Dermis blood vessel endothelial cell (primary cell): Measurements from ENCODE around the gene KLHL29. TPM values are rescaled to one million over a fixed set of nuclear protein-coding genes. Genes with fewer than 3 reads are reported as not detected.

Experiments
- DNase-seq: peaks from one replicate; pipeline ENCODE4 v3.0.0; 2010
- total RNA-seq: library from RNA; depleted of rRNA; stranded (reverse); fragments of >200 nt; gene quantifications from 2 replicates; pipeline ENCODE4 v1.2.3, GENCODE V29; 2014

KLHL29 gene
- total RNA-seq, 1 donor from 2014 or later = 3.7 TPM

DNA sequence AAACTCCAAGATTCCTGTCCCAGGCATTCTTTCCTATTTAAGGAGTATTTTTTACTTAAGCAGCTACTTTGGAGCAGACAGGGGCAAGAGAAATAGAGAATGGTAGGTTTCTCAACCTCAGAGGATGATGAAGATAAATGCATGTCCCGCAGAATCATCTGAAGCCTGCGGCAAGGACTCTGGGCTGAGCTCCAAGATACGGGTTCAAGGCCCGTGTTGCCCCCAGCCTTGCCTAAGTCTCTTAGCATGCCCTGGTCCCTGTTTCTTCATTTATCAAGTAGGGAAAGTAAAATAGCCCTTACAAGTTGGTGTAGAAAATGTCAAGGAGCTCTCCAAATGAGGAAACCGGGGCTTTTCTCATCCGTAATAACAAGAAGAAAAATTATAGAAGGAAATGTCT is 214.0 kb downstream of the KLHL29 start:
- DNase-seq = no peak

DNA sequence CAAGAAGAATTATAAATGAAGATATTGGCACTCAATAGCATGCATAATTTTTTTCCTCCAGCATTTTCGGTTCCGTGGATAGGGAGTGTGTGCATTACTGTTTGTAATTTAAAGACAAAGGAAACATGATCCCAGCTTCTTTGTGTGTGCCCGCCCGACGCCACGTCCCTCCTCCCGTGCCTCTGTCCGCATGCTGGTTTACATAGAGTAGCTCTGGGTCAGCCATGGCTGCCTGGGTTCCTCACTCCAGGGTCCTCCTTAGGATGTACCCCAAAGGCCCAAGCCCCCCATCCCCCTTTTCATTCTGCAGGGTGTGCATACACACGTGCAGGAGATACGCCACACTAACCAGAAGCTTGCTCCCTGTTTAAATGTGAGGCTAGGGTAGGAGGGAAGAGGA is 214.7 kb downstream of the KLHL29 start:
- no peak for DNase-seq

- DNase-seq = no peak
Measured at GRCh38 chr2:23600346-23600745, 215.4 kb downstream of the KLHL29 start.

DNA sequence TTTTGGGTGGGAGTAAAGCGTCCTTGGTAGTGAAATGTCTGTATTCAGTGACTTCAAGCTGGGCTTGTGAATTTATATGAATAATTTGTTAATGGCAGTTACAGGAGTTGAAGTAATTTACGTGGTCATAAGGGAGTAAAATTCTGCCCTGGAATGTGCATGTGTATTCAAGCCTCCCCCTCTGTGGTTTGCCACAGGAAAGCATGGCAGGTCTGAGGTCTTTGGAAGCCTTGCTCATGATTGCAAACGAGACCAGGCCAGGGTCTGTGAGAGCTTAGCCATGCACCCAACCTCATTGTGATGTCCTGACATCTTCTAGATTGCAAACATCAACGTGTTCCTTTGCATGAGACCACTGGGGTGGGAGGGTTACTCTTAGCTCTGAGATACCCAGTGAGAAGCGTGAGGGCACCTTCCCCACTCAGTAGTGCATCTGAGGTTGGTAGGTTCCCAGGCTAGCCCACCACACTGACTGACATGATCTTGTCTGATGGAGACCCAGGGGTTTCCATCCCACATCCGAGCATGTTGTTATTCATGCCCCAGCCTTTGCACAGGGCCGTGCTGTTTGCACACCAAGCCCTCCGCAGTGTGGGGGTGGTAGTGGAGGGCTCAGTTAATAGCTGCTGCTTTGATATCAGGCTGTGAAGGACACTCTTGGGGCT is 216.5 kb downstream of the KLHL29 start:
- no peak for DNase-seq

DNA sequence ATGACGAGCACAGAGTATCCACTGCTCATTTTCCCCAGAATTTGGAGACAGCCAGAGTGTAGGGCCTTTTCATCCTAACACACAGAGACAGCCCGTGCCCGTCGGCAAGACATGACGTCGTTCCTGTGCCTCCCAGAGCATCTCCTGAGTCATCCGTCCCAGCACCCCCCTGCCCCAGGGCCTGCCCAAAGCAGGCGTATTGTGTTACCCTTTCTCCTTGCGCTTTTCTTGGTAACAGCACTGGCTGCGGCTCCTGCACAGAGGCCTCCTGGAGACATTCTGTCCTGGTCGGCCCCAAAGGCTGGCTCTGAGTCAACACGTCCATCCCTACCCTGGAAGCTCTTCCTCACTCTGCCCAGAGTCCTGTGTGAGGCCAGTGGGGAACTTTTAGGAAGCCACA is 217.1 kb downstream of the KLHL29 start:
- DNase-seq = peak; percentile 22

- DNase-seq = no peak
Measured at GRCh38 chr2:23603156-23603555, 218.2 kb downstream of the KLHL29 start.

DNA sequence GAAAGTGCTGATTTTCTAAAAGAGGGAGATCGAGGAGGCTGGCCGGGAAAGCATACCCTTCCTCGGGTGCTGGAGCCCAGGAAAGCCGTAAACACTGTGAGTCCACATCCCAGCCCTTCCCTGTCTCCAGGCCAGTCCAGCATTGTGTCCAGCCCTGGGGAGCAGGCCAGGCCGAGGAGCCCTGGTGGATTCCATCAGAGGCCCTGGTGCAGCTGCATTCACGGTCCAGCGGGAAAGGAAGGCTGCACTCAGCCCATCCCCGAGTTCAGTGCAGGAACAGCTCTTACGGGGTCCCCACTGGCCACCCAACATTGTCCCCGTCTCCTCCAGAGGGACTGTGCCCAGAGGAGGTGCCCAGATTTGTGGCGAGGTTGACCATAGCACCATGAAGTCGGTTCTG is 218.6 kb downstream of the KLHL29 start:
- no peak for DNase-seq

DNA sequence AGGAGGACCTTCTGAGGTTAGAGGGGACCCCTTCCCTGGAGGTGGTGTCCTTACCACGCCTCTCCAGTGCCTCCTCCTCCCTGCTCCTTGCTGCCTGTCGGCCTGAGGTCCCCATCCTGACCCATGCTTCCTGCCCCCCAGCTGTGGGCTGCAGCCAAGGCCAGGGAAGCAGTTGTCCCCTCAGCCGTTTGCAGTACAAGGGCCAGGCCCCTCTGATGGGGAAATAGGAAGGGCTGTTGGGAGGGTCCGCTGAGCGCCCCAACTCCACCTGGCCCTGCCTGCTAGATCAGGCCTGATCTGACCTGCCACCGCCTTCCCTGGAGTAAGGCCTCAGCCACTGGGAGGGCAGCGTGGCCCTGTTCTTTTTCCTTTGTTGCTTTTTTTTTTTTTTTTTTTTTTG is 219.8 kb downstream of the KLHL29 start:
- DNase-seq = no peak

GRCh38 chr2:23605236-23605635 is 220.3 kb downstream of the KLHL29 start:
- no peak for DNase-seq

DNA sequence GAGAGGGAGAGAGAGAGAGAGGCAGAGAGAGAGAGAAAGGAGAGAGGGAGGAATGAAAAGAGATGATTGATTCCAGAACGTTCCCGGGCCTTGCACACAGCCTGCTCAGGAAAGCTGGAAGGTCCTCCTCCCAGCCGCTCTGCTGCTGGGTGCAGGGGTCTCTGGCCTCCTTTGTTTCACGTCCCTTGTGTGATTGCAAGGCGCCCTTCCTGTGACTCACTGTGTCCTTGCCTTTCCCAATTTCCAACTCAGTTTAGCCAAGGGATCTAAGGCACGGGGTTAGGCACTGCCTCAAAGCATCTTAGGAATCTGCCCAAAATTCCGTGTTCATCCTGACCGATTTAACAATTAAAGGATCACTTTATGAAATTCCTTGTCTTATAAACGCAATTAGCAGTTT is 221.2 kb downstream of the KLHL29 start:
- peak; percentile 11 for DNase-seq

DNA sequence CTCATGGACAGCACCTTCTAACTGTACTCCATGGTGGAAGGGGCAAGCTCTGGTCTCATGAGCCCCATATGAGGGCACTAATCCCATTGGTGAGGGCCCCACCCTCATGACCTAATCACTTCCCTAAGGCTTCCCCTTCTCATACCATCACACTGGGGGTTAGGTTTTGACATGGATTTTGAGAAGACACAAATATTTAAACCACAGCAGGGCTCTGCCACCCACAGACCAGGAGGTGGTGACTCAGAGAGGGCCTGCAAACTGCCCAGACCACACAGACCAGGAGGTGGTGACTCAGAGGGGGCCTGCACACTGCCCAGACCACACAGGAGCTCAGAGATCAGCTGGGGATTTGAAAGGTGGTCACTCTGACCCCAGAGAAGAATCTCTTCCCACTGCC is 222.0 kb downstream of the KLHL29 start:
- DNase-seq = no peak

DNA sequence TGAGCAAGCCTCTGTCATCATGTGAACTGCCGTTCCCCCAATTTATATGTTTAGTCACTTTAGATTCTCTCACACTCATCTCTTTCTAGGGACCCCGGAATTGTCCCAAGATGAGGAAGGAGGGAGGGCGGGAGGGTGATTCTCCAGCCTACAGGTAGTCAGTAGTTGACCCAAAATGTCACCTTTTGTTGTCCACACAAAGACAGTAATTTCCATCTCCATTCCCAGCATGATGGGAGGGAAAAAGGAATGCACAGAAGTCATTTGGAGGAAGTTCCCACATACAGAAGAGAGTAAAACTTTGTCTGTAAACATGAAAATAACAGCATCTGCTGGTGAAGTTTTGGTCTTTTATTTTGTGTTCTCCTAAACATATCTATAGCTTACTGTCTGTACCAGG is 222.9 kb downstream of the KLHL29 start:
- no peak for DNase-seq

GRCh38 chr2:23609254-23609653 is 224.3 kb downstream of the KLHL29 start:
- no peak for DNase-seq

- DNase-seq = no peak
Measured at GRCh38 chr2:23611839-23612238, 226.9 kb downstream of the KLHL29 start.

DNA sequence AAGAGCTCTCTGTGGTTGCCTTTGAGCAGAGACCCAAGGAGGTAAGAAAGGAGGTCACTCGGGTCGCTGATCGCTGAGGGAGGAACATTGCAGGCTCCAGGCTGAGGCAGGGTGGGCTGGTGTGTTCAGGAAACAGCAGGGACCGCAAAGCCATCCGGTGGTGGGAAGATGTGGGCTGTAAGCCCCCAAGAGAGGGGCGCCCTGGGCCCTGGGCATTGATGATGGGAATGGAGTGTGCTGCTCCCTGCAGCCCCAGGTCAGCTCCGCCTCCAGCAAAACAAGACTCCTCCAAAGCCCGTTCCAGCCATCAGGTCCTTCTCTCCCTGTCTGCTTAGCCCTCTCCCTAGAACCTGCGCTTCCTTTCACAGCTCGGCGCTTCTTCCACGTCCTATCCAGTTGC is 229.7 kb downstream of the KLHL29 start:
- no peak for DNase-seq

- DNase-seq = no peak
Measured at GRCh38 chr2:23615216-23616020, 230.4 kb downstream of the KLHL29 start.

GRCh38 chr2:23616630-23617029 is 231.7 kb downstream of the KLHL29 start:
- peak; percentile 21 for DNase-seq

- peak; percentile 72 for DNase-seq
Measured at GRCh38 chr2:23617167-23617810, 232.3 kb downstream of the KLHL29 start.

DNA sequence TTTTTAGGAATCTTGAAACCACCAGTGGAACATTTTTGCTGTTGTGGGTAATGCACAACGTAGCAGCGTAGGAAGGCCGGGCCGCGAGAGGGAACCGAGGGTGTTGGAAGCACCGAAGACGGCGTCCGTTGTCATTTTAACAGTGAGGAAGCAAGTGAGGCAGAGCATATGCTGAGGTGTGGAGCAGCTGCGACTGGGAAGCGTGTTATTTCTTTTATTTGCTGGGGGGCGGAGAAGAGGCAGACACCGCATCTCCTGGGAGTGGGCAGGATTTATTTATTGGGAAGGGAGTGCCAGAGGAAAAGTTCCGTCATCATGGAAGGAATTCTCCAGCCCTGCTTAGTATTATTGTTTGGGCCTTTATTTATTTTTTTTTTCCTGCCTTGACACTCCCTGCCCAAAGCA is 232.8 kb downstream of the KLHL29 start:
- DNase-seq = no peak

- no peak for DNase-seq
Measured at GRCh38 chr2:23618265-23618664, 233.3 kb downstream of the KLHL29 start.

DNA sequence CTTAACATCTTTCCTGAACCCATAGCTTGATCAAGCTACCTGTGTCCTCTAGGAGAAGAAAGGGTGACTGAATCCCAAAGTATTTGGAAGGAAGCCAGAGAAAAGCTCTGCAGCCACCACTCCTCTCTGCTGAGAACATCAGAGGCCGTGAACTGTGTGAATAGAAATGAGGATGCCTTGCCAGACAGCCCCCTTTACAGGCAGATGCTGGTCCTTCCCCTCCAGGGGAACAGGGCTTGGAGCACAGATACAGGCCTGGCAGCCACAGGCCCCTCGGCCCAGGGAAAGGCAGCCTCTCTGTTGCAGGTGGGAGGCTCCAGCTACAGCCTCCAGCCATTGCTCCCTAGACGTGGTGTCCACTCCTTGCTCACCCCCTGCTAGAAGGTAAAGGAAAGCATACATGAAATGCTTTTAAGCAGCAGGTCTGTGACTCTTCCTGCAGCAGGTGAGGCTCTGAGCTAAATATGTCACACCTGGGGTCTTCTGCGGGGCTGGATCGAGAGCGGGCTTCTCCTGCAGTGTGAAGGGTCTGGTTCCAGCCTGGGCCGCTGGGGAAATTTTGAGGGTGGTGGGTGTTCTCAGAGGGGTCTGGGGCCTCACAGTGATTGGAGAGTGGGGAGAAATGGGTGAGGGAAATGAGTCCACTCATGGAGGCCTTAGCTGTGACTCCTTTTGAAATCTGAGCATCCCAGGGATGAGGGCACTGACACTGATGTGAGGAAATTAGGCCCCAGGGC is 234.0 kb downstream of the KLHL29 start:
- DNase-seq = no peak

GRCh38 chr2:23619941-23620340 is 235.0 kb downstream of the KLHL29 start:
- DNase-seq = no peak

GRCh38 chr2:23620841-23621341 is 235.9 kb downstream of the KLHL29 start:
- DNase-seq = no peak
